ENCODE measurements around the gene ENTREP1.
A peak's percentile ranks its signal among the peaks of the same experiment; 100 is the strongest.

Gene ENTREP1

DNA sequence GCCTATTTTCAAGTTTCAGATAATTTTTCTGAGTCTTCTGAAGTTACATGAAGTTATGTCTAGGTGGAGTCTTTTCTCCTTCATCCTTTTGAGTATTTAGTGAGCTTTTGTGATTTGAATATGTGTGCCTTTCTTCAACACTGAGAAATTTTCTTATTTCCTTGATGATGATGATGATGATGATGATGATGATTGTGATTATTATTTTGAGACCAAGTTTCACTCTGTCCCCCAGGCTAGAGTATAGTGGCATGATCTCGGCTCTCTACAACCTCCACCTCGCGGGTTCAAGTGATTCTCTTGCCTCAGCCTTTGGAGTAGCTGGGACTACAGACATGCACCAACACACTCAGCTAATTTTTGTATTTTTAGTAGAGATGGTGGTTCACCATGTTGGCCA lies 26.2 kb downstream of the ENTREP1 start:
- TF ChIP-seq, protein P1, sequence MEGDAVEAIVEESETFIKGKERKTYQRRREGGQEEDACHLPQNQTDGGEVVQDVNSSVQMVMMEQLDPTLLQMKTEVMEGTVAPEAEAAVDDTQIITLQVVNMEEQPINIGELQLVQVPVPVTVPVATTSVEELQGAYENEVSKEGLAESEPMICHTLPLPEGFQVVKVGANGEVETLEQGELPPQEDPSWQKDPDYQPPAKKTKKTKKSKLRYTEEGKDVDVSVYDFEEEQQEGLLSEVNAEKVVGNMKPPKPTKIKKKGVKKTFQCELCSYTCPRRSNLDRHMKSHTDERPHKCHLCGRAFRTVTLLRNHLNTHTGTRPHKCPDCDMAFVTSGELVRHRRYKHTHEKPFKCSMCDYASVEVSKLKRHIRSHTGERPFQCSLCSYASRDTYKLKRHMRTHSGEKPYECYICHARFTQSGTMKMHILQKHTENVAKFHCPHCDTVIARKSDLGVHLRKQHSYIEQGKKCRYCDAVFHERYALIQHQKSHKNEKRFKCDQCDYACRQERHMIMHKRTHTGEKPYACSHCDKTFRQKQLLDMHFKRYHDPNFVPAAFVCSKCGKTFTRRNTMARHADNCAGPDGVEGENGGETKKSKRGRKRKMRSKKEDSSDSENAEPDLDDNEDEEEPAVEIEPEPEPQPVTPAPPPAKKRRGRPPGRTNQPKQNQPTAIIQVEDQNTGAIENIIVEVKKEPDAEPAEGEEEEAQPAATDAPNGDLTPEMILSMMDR (conservative IDR thresholded peaks at IDR 0.05) = no peak

GRCh38 chr9:69355232-69355631 lies 30.2 kb downstream of the ENTREP1 start:
- TF ChIP-seq, protein P1 (conservative IDR thresholded peaks at IDR 0.05) = no peak
- no peak overlapping the region for H3K27ac ChIP-seq

More for the DNA sequence above, 26.2 kb downstream of the ENTREP1 start:
- no peak overlapping the region for H3K27ac ChIP-seq

GRCh38 chr9:69357030-69357775 lies 32.2 kb downstream of the ENTREP1 start:
- TF ChIP-seq, protein P1 (conservative IDR thresholded peaks at IDR 0.05) = no peak
- H3K27ac ChIP-seq = no peak overlapping the region

DNA sequence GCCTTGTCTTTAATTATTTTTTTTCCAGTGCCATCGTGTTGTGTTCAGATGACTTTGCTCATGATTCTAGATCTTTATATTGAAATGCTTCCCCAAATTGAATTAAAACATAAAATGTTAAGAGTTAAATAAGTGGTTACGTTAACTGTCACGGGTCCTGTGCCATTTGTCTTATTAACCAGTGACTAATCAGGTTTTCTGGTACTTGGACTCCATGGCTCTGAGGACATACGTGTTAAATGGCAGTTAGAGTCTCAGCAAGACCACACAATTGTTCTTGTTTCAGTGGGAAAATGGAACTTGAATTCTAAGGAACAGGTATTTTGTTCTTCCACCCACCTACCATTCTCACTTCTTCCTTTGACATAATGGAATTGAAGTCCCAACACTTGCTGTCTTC lies 32.8 kb downstream of the ENTREP1 start:
- TF ChIP-seq, protein P1 (conservative IDR thresholded peaks at IDR 0.05) = no peak
- no peak overlapping the region for H3K27ac ChIP-seq

DNA sequence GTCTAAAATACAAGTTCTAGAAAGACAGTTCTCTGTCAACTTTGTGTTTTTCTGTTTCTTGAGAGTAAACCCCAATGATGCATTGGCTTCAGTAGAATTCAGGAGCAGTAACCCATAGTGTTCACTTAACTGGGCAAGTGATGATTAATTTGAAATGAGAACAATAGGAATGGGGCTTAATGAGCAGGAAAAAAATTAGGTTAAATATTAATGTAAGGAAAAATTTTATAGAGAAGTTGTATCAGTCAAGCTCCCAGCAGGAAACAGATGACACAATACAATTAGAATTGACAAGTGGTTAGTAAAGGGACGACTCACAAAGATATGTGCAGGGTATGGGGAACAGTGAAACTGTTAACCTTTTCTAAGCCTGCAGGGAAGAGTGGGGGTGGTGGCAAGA lies 38.2 kb downstream of the ENTREP1 start:
- H3K27ac ChIP-seq = no peak overlapping the region
- TF ChIP-seq, protein P1 (conservative IDR thresholded peaks at IDR 0.05) = no peak

- H3K27ac ChIP-seq = no peak overlapping the region
- TF ChIP-seq, protein P1 (conservative IDR thresholded peaks at IDR 0.05) = no peak
Measured at GRCh38 chr9:69364510-69365150, 39.6 kb downstream of the ENTREP1 start.

DNA sequence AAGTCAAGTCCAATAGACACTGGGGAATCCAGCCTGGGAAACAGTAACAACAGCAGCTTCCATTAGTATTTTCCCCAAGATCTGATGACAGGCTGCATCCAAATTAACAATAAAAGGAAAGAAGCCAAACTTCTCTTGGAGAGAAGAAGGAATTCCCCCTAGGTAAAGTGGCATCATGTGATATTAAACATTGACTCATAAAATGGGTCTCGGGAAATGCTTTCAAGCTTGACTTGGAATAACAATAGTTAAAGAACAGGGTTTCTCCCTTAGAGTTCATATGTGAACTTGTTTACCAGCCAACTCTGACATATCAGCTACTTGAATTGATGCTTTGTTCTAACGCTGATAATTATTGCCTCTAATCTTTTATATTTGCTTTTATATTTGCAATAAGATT lies 45.4 kb downstream of the ENTREP1 start:
- peak overlapping the region; percentile 34 for H3K27ac ChIP-seq
- TF ChIP-seq, protein P1 (conservative IDR thresholded peaks at IDR 0.05) = no peak
